ENCODE data around the gene RPL31.

RPL31 gene

GRCh38 chr2:100976061-100976460, 26.0 kb upstream of the RPL31 start:
- no peak for DNase-seq

GRCh38 chr2:100976645-100977391, 25.3 kb upstream of the RPL31 start:
- DNase-seq: no peak

- no peak for DNase-seq
Measured at GRCh38 chr2:100977511-100977910, 24.6 kb upstream of the RPL31 start.

- no peak for DNase-seq
Measured at GRCh38 chr2:100978582-100979191, 23.4 kb upstream of the RPL31 start.

GRCh38 chr2:100980046-100980445, 22.0 kb upstream of the RPL31 start:
- no peak for DNase-seq

- DNase-seq: no peak
Measured at GRCh38 chr2:100981011-100981410, 21.1 kb upstream of the RPL31 start.

- no peak for DNase-seq
Measured at GRCh38 chr2:100982431-100982861, 19.6 kb upstream of the RPL31 start.

- no peak for DNase-seq
Measured at GRCh38 chr2:100983201-100983600, 18.9 kb upstream of the RPL31 start.

- no peak for DNase-seq
Measured at GRCh38 chr2:100983684-100984310, 18.3 kb upstream of the RPL31 start.

GRCh38 chr2:100984892-100985307, 17.2 kb upstream of the RPL31 start:
- DNase-seq: no peak

GRCh38 chr2:100986157-100986556, 15.9 kb upstream of the RPL31 start:
- DNase-seq: no peak

GRCh38 chr2:100987536-100987935, 14.6 kb upstream of the RPL31 start:
- no peak for DNase-seq

- no peak for DNase-seq
Measured at GRCh38 chr2:100987974-100988373, 14.1 kb upstream of the RPL31 start.

GRCh38 chr2:100988630-100989417, 13.3 kb upstream of the RPL31 start:
- no peak for DNase-seq

GRCh38 chr2:100989666-100990065, 12.4 kb upstream of the RPL31 start:
- no peak for DNase-seq

GRCh38 chr2:100990166-100990565, 11.9 kb upstream of the RPL31 start:
- no peak for DNase-seq

GRCh38 chr2:100990650-100991403, 11.3 kb upstream of the RPL31 start:
- no peak for DNase-seq

GRCh38 chr2:100991404-100991773, 10.7 kb upstream of the RPL31 start:
- DNase-seq: no peak

- DNase-seq: no peak
Measured at GRCh38 chr2:100992262-100992661, 9.8 kb upstream of the RPL31 start.

GRCh38 chr2:100993294-100993693, 8.8 kb upstream of the RPL31 start:
- no peak for DNase-seq

- DNase-seq: no peak
Measured at GRCh38 chr2:100995309-100996075, 6.6 kb upstream of the RPL31 start.

All from NCI-H187 treated with DMSO at 0.1 percent for 48 hours (cell line).